Posterior vena cava (tissue), 2 donors: Measurements from ENCODE around the gene AREL1. TPM values are rescaled to one million over a fixed set of nuclear protein-coding genes. Genes with fewer than 3 reads are reported as not detected.

Source experiments
- DNase-seq: peaks from one replicate; pipeline ENCODE4 v3.0.0-alpha.2; 2020; ENCODE audit warnings: low spot score
- intact Hi-C, 2 donors: fragments of 100-400 bp; cut with DNase I; formaldehyde crosslinking; loops; one replicate each; pipeline versions ENCODE4 v1.14.1 to v1.14.2; 2022 to 2023
- total RNA-seq, 2 donors: library from RNA; stranded (reverse); fragmentation: NEBNext Ultra II Directional; extraction: Animal tissue kit (Norgen Biotek cat#: 25700); gene quantifications; one replicate each; pipeline ENCODE4 v1.2.1, GENCODE V29; 2021
- donor health status: DM: yes; HTN: yes; CAD: no.
- donor health status: DM: yes; HTN: yes; CAD: no.

The AREL1 gene
- total RNA-seq, 2 donors from 2014 or later = 22.1 to 25.7 TPM

GRCh38 chr14:74667758-74668157, 45.1 kb downstream of the AREL1 start:
- intact Hi-C loops = no loop called here

DNA sequence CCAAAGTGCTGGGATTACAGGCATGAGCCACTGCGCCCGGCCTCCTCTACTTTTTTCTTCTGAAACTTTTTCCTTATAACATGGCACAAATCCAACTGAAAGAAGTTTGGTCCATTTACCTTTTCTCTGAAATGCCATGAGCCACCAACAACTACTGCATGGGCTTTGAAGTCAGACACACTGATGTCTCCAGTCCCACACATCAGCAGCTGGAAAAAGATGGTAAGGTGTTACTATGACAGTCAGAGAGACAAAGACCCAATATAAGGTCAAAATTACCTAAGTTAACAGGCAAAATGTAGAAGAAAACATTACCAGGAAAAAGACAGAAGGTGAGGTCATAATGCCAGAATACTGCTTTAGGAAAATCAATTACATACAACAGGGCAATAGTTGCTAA, 48.2 kb downstream of the AREL1 start:
- DNase-seq = no peak

More at GRCh38 chr14:74667758-74668157, 45.1 kb downstream of the AREL1 start:
- DNase-seq = no peak

GRCh38 chr14:74663884-74664283, 49.0 kb downstream of the AREL1 start:
- intact Hi-C loops = no loop called here
- no peak for DNase-seq

More for the DNA sequence above, 48.2 kb downstream of the AREL1 start:
- intact Hi-C loops = no loop called here

DNA sequence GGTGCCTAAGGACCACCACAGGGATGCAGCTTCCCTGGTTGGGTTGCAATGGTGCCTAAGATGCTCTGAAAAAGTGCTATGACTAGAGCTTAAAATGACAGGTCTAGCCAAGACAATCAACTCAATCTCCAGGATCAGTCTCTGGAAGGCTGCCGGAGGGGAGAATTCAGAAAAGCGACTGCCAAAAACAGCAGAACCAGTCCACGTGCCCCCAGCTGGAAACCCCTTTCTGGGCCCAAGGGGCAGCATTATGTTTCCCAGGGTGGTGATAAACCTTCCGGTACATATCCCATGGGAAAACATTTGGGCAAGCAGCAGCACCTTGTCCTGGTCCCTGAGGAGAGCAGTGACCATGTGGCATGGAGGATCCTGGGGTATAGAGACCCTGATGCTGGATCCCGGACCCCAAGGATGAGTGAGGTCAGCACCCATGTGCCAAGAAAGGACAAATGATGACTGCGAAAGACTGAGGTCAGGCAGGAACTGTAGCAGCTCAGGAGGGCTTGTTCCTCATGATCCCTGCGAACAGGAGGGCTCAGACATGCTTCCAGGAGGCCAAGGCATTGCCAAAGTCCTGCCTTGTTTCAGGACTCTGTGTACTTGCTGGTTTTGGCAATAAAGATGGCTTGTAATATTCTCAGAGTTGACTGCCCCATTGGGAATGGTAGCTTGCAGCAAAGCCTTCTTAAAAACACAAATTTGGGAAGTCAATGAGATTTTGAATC, 51.0 kb downstream of the AREL1 start:
- DNase-seq = peak; percentile 82

GRCh38 chr14:74660863-74661262, 52.0 kb downstream of the AREL1 start:
- intact Hi-C loops = no loop called here
- no peak for DNase-seq

More for the DNA sequence above, 51.0 kb downstream of the AREL1 start:
- intact Hi-C loops = no loop called here

- intact Hi-C loops = no loop called here
- DNase-seq = no peak
Observed at GRCh38 chr14:74660167-74660566, 52.7 kb downstream of the AREL1 start.

- no peak for DNase-seq
- intact Hi-C loops = no loop called here
Observed at GRCh38 chr14:74658535-74659131, 54.2 kb downstream of the AREL1 start.

- no peak for DNase-seq
- intact Hi-C loops = no loop called here
Observed at GRCh38 chr14:74656964-74657363, 55.9 kb downstream of the AREL1 start.

- DNase-seq = no peak
- intact Hi-C loops = no loop called here
Observed at GRCh38 chr14:74655599-74656395, 57.1 kb downstream of the AREL1 start.

DNA sequence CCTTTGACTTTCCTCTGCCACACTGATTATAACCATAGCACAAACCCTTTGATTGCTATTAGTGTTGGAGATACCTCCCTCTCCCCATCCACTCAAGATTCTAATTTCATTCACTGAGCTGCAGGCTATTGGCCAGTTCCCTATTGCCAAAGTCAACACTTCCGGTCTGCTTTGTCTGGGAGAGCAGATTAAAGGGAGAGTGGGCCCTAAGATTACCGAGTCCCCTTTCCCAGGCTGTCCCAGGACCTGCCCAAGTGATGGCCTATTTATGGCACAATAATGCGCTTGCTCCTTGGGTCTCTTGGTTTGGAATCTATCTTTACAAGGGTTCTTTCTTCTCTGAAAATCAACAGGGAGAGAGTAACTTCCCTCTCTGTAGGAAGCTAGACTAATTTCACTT, 57.9 kb downstream of the AREL1 start:
- intact Hi-C loops = no loop called here
- no peak for DNase-seq

- DNase-seq = no peak
- intact Hi-C loops = no loop called here
Observed at GRCh38 chr14:74653386-74654138, 59.3 kb downstream of the AREL1 start.

- intact Hi-C loops = no loop called here
- no peak for DNase-seq
Observed at GRCh38 chr14:74652541-74652940, 60.3 kb downstream of the AREL1 start.

DNA sequence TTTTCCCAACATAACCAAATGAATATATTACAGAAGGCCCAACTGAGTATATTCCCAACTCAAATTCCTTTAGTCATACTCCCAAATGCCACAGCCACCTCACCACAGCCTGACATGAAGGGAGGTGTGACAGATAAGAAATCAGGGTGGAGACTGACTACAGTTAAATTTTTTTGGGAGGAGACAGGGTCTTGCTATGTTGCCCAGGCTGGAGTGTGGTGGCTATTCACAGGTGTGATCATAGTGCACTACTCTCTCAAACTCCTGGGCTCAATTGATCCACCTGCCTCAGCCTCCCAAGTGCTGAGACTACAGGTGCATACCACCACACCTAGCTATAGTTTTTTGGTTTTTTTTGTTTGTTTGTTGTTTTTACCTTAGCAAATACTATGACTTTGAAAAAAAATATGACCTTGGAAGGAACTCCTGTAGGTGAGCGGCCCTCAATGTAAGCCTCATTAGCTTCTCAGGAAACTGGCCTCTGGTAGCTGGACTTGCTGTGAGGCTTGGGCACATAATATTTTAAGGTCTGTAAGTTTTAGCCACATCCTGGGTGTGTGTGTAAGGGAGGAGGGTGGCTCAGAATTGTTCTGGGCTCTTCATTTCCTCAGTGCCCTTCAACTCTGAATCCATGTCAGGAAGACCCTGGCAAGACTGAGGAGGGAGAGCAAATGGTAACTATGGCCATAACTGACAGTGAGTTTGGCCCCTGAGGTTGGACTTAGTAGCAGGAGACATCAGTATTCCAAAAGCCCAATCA, 61.8 kb downstream of the AREL1 start:
- no peak for DNase-seq
- intact Hi-C loops = no loop called here

DNA sequence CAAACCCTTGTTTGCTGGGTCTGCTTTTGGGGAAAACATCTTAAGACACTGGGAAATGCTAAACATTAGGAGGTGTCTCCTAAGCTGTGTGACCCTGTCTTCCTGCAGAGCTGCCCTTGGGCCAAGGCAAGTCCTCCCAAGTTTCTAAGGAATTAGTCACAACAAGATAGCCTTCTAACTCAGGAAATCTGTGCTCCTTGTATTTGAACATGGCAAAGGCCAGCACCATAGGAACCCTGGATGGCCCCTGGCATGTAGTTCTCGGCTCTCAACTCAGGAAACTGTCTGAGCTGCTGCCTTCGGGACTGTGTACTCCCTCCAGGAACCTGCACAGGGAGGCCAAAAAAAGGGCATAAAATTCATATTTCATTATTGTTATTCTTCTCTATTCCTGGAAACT, 63.2 kb downstream of the AREL1 start:
- intact Hi-C loops = no loop called here
- DNase-seq = peak; percentile 66

DNA sequence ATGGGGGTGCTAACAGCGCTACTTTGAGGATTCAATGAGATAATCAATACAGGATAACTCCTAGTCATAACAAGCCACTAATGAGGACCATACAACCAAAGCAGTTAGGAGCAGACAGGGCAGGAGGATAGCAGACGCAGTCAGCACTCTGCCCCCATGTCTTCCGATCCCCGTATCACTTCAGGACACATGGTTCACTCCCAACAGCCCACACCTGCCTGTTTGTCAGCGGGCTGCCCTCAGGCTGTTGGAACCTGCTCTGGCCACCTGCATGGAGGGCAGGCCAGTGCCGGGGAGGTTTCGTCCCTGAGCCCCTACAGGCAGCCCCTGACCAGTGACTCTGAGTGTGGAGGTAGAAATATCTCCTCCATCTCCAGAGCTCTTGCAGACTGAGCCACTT, 63.7 kb downstream of the AREL1 start:
- DNase-seq = peak; percentile 64
- intact Hi-C loops = no loop called here

DNA sequence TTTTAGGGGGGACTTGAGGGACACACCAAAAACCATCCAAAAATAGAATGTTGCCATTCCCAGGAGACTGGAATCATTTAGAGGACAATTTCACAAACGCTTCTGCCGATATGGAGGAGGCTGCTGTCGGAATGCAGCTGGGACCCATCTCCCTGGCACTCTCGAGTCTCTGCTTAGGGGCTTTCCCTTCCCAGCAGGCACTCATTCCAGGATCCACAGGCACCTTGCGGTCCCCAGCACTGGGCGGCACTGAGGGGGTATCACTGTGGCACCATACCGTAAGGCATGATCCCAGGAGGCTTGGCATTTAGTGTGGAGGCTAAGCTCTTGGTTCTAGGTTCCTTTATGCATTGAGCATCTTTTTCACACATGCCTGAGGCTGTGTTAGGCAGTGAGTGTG, 64.3 kb downstream of the AREL1 start:
- peak; percentile 53 for DNase-seq
- intact Hi-C loops = no loop called here

- intact Hi-C loops = no loop called here
- peak; percentile 68 for DNase-seq
Observed at GRCh38 chr14:74647678-74648461, 65.0 kb downstream of the AREL1 start.

GRCh38 chr14:74647061-74647677, 65.7 kb downstream of the AREL1 start:
- DNase-seq = peak; percentile 53
- intact Hi-C loops = no loop called here
